HG03439 (cell line): ENCODE results near the gene TUFM.
"Not testable (repeated sequence)": the region's sequence is repeated elsewhere in the genome, so short reads cannot be mapped to it uniquely, and the experiment has no call there.

ENCODE experiments used
- ATAC-seq: cut with Tn5 transposase; IDR thresholded peaks from one replicate; pipeline ENCODE4 v1.9.1; 2021; ENCODE audit warnings: mild to moderate bottlenecking, moderate library complexity; ENCODE audit not compliant: unreplicated experiment

TUFM gene

DNA sequence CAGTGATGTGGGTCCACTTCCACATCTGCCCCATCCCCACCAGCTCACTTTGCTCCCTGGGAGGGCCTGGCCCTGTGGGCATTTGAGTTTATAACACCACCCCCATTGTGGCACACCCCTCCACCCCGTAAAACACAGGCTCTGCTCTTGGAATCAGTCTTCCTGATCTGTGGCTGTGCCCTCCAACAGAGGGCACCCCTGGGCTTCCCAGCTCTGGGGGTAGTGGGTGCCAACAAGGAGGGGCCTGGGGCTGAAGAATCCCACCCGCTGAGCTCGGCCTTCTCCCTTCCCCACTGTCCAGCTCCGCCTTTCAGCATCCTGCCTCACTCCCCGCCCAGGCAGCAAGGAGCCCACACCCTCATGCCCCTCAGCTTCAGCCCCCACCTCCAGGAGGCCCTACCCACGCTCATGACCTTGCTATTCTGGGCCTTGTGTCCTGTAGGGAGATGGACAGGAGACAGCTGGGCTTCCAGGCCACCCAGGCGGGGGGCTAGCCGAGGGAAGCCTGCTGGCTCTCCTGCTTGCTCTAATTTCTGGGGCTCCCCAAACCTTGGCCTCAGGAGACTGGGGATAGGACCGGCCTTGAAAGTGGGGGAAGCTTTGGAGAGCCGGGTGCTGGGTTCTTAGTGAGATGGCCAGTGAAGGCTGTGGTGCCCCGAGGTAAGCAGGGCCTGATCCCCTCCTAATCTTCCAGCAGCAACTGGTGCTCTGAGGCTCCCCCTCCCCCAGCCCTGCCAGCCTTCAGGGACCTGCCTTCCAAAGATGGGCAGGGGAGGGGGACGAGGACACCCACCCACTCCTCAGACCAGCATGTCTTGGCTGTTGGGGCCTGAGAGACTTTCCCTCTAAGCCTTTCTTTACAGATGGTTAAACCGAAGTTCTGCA, 29.2 kb upstream of the TUFM start:
- ATAC-seq, result no peak

DNA sequence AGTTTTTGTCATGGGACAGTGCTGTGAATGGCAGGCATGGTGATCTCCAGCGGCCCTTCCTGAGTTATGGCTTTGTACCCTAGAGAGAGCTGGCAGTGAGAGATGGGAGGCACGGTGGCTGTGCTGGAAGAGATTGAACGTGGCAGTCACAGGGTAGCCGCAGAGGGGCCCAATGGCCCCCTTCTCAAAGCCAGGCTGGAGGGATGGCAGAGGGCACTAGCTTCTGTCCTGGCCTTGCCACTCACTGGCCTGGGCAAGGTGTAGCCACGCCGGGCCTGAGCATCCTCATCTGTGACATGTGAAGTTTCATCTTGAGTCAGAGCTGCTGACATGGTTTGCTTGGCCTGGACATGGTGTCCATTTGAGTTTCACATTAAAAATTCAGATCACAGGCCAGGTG, 28.3 kb upstream of the TUFM start:
- ATAC-seq, result no peak

GRCh38 chr16:28873543-28874201, 27.5 kb upstream of the TUFM start:
- ATAC-seq, result no peak

DNA sequence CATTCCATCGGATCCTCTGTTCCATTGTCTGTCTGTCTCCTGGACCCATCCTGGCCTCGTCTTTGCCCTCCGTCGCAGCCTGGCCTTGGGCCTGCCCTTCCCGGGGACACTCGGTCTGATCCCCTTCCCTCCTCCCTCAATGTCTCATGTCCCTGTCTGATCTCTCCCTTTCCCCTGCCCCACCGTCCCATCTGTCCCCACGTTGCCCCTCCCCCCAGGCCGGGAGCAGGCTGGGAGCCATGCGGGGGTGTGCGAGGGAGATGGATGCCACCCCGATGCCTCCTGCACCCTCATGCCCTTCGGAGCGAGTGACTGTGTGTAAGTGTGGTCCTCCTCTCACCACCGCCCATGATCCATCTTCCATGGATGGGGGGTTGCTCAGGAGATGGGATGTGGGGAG, 26.8 kb upstream of the TUFM start:
- no peak for ATAC-seq

GRCh38 chr16:28869201-28869600, 23.1 kb upstream of the TUFM start:
- ATAC-seq, result no peak

GRCh38 chr16:28867646-28868045, 21.5 kb upstream of the TUFM start:
- ATAC-seq, result not testable (repeated sequence)

- no peak for ATAC-seq
Measured at GRCh38 chr16:28867241-28867640, 21.1 kb upstream of the TUFM start.

GRCh38 chr16:28866454-28866804, 20.3 kb upstream of the TUFM start:
- no peak for ATAC-seq

GRCh38 chr16:28865722-28866453, 19.7 kb upstream of the TUFM start:
- no peak for ATAC-seq

DNA sequence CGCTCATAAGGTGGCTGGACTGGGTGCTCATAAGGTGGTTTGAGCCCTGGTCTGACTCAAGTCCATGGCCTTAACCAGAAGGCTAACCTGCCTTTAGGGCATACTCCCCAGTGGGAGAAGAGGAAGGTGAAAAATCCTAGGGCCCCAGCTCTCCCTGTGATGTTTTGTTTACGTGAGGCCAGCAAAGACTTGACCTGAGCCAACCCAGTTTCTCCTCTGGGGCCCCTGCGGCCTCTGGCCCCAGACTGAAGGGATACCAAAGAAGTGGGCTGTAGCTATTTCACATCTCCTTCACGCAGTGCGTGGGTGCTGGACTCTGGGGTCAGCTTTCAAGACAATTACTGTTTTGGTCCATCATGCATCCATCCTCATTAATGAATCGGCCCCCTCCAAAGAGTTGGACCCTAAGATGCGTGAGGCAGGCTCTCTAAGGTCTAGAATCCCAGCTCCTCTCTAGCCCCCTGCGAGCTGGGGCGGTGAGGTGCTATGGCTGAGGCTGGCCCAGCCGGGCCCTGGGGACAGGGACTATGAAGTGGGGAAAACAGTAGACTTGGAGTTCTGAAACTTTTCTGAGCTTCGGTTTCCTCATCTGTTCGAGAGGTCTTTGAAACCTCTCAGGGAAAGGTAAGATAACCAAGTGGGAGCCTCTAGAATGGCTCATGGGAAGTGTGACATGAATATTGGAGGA, 19.0 kb upstream of the TUFM start:
- ATAC-seq, result no peak

GRCh38 chr16:28863929-28864793, 18.0 kb upstream of the TUFM start:
- ATAC-seq, result no peak

- ATAC-seq, result no peak
Measured at GRCh38 chr16:28859326-28859725, 13.2 kb upstream of the TUFM start.

- ATAC-seq, result no peak
Measured at GRCh38 chr16:28858421-28858820, 12.3 kb upstream of the TUFM start.

GRCh38 chr16:28846933-28847273, 755 bp upstream of the TUFM start:
- peak; percentile 11 for ATAC-seq

DNA sequence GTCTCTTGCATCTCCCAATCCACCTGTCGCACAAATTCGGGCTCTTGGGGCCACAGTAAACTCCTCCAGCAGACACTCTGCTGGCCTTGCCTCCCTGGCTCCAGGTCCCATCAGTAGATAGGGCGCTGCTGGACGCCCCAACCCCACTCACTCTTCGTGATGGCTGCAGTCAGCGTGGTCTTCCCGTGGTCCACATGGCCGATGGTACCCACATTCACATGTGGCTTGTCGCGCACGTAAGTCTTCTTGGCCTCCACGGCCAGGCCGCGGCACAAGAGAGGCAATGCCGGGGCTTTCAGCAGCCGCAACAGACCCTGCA, 428 bp downstream of the TUFM start:
- no peak for ATAC-seq

- ATAC-seq, result no peak
Measured at GRCh38 chr16:28845293-28845692, 855 bp downstream of the TUFM start.

GRCh38 chr16:28844226-28844885, 1.8 kb downstream of the TUFM start:
- no peak for ATAC-seq

- no peak for ATAC-seq
Measured at GRCh38 chr16:28843766-28844165, 2.4 kb downstream of the TUFM start.

DNA sequence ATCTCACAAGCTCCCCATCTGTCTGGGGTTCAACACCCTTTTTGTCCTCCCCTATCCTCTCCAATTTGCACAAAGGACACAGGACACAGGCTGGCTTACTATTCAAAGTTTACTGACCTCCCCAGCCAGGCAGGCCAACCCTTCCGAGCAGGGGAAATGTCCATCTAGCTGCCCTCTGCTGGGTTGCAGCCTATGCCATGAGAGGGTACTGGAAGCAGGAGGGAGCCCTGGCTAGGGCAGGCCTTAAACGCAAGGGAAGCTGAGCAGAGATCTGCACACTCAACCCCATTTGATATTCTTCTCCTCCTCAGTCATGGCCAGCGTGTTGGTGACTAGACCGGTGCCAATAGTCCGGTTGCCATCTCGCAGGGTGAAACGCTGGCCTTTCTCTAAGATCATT, 3.5 kb downstream of the TUFM start:
- no peak for ATAC-seq

DNA sequence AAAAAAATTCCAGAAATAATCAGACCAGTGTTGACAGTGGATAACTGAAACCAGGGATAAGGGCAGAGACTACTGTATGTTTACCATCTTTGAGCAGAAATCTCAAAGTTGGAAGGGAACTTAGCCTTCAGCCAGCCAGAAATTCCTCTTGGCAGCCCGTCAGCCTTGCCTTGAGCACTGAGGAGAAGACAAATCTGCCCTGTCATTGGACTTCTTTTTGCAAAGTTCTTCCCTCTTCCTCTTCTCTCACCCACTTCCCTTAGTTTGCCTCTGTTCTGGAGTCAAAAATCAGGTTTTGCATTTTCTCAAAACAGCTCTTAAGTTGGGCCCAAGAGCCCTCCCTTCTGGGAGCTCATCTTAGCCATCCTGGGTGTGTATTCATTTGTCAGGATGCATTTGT, 6.2 kb downstream of the TUFM start:
- ATAC-seq, result no peak
